Activated naive CD4-positive, alpha-beta T cell treated with anti-CD3 and anti-CD28 coated beads for 36 hours (primary cell): ENCODE results near the gene AHRR. TPM values are rescaled to one million over a fixed set of nuclear protein-coding genes. Genes with fewer than 3 reads are reported as not detected.
A peak's percentile ranks its signal among the peaks of the same experiment; 100 is the strongest.

Source experiments
- CTCF ChIA-PET: fragments of 350-600 bp; sonication (Branson Sonifier 250); formaldehyde crosslinking; loops from one replicate; lab custom pipeline; 2021; ENCODE audit warnings: antibody characterized with exemption; lab: Charles Lee
- DNase-seq: peaks from one replicate; pipeline ENCODE4 v3.0.0-alpha.2; 2020
- H3K27ac Mint-ChIP-seq: one replicate; pipeline ENCODE4 v1.8.0; 2021; ENCODE audit warnings: mild to moderate bottlenecking, mixed read lengths
- H3K27me3 Mint-ChIP-seq: one replicate; pipeline ENCODE4 v1.8.0; 2021; ENCODE audit warnings: low read depth, mixed read lengths
- H3K36me3 Mint-ChIP-seq: one replicate; pipeline ENCODE4 v1.8.0; 2021; ENCODE audit warnings: low read depth, mixed read lengths
- H3K4me1 Mint-ChIP-seq: one replicate; pipeline ENCODE4 v1.8.0; 2021; ENCODE audit warnings: low read depth, mixed read lengths
- H3K4me3 Mint-ChIP-seq: one replicate; pipeline ENCODE4 v1.8.0; 2021; ENCODE audit warnings: mild to moderate bottlenecking, moderate library complexity, mixed read lengths
- H3K9me3 Mint-ChIP-seq: one replicate; pipeline ENCODE4 v1.8.0; 2021; ENCODE audit warnings: mixed read lengths
- intact Hi-C: fragments of 100-400 bp; cut with micrococcal nuclease; formaldehyde crosslinking; loops from one replicate; pipeline ENCODE4 v1.15.1; 2023
- total RNA-seq, 2 experiments: library from RNA; stranded (reverse); gene quantifications; one replicate each; pipeline ENCODE4 v1.2.3, GENCODE V29; 2021

Gene AHRR
- total RNA-seq, 2 experiments from 2014 or later: 4.1 to 5.5 TPM

GRCh38 chr5:441996-442334 lies 120.5 kb downstream of the AHRR start:
- intact Hi-C loops: loop anchor here (2.0 kb wide), 1 partner anchor 17 kb away; no protein-coding TSS in a partner anchor
- H3K27ac Mint-ChIP-seq: no peak overlapping the region
- H3K4me1 Mint-ChIP-seq: peaks cover 29% of the 10 kb centered on the region
- peak overlapping the region; percentile 95 for H3K4me3 Mint-ChIP-seq
- CTCF ChIA-PET: no interaction called here
- DNase-seq: peak; percentile 4
- H3K27me3 Mint-ChIP-seq: no peaks in the 10 kb centered on the region
- H3K9me3 Mint-ChIP-seq: no peaks in the 10 kb centered on the region
- peaks cover 10% of the 10 kb centered on the region for H3K36me3 Mint-ChIP-seq

- CTCF ChIA-PET: interaction anchor here (0.6 kb wide), 1 partner anchor 14 kb away, joined by 3 read pairs; no protein-coding TSS in a partner anchor
- DNase-seq: peak; percentile 71
- intact Hi-C loops: loop anchor here (1.0 to 2.0 kb wide), 2 partner anchors 16 to 169 kb away; no protein-coding TSS in a partner anchor
- Mint-ChIP-seq H3K36me3 (peaks cover 12% of the 10 kb centered on the region), H3K4me1 (peaks cover 29% of the 10 kb centered on the region), H3K27me3 (no peaks in the 10 kb centered on the region), H3K27ac (peak within 1 kb of the TSS; percentile 87), H3K4me3 (peak within 1 kb of the TSS; percentile 95), H3K9me3 (no peaks in the 10 kb centered on the region)
Observed at GRCh38 chr5:442335-443238, 121.1 kb downstream of the AHRR start, which contains the start of gene EXOC3. Gene EXOC3 (plus strand): TSS chr5:443176. CDS start chr5:446206, 3,030 bp downstream.

DNA sequence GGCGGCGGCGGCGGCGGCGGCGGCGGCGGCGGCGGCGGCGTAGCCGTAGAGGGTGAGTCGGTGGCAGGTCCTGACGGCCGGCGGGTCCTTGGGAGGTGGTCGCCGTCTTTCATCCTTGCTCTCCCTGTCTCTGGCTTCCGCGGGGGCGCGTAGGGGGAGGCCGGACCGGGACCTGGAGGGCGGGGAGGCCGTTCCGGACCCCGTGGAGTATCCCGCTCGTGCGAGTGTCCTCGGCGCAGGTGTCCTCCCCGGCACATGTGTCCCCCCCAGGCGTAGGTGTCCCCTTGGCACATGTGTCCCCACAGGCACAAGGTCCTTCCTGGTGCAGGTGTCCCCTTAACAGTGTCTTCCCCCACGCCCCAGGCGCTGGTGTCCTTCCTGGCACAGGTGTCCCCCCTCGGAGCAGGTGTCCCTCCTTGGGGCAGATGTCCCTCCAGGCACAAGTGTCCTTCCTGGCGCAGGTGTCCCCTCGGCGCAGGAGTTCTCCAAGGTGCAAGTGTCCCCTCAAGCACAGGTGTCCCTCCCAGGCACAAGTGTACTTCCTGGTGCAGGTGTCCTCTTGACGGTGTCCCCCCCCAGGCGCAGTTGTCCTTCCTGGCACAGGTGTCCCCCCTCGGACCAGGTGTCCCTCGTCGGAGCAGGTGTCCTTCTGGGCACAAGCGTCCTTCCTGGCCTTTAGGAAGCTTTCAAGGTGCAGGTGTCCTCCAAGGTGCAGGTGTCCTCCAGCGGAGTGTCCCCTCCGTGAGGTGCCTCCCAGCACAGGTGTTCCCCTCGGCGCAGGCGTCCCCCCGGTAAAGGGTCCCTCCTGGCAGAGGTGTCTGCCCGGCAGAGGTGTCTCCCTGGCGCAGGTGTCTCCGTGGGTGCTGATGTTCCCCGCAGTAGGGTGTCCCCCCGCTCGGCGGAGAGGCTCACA lies 122.0 kb downstream of the AHRR start:
- H3K4me1 Mint-ChIP-seq: peaks cover 31% of the 10 kb centered on the region
- no peaks in the 10 kb centered on the region for H3K27me3 Mint-ChIP-seq
- intact Hi-C loops: loop anchor here (1.0 to 2.0 kb wide), 2 partner anchors 15 to 168 kb away; no protein-coding TSS in a partner anchor
- peak overlapping the region; percentile 51 for H3K27ac Mint-ChIP-seq
- peak; percentile 36 for DNase-seq
- H3K9me3 Mint-ChIP-seq: no peaks in the 10 kb centered on the region
- peak overlapping the region; percentile 95 for H3K4me3 Mint-ChIP-seq
- H3K36me3 Mint-ChIP-seq: peaks cover 19% of the 10 kb centered on the region
- CTCF ChIA-PET: interaction anchor here (0.6 to 1.4 kb wide), 2 partner anchors 10 to 15 kb away, joined by 3 to 4 read pairs; no protein-coding TSS in a partner anchor

DNA sequence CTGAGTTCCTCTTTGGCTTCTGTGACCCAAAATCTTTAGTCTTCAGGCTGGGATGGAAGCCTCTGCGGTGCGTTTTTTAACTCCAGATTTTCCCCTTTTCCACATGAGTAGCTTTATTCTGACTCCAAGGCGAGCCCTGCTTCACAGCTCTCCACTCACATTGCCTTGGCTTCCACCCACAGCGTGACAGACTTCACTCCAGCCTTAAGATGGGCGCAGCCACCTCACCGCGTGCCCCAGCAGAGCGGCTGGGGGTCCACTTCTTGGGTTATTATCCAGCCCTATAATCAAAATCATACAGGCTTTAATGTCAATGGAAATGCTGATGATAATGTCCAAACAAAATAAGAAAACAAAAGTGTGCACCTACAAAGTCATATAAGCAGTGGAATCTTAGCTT lies 122.7 kb downstream of the AHRR start:
- CTCF ChIA-PET: interaction anchor here (1.4 kb wide), 1 partner anchor 9 kb away, joined by 4 read pairs; no protein-coding TSS in a partner anchor
- intact Hi-C loops: no loop called here
- peak overlapping the region; percentile 95 for H3K4me3 Mint-ChIP-seq
- H3K4me1 Mint-ChIP-seq: peaks cover 33% of the 10 kb centered on the region
- DNase-seq: no peak
- peak overlapping the region; percentile 51 for H3K27ac Mint-ChIP-seq
- no peaks in the 10 kb centered on the region for H3K27me3 Mint-ChIP-seq
- no peaks in the 10 kb centered on the region for H3K9me3 Mint-ChIP-seq
- H3K36me3 Mint-ChIP-seq: peaks cover 26% of the 10 kb centered on the region

DNA sequence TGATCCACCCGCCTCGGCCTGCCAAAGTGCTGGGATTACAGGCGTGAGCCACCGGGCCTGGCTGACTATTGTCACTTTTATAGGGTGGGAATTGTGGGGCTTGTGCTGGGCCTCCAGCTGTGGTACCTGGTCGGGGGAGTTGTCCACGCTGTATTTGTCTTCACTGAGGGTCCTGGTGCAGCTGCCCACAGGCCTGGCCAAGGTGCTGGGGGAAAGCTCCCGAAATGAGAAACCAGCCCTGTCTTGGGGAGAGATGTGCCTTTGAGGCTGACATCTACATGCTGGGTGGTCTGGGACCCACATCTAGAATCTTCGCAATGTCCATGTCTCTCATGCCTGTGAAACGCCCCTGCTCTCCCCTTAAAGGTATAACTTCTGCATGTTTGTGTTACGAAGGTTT lies 124.1 kb downstream of the AHRR start:
- peaks cover 39% of the 10 kb centered on the region for H3K36me3 Mint-ChIP-seq
- H3K27me3 Mint-ChIP-seq: no peaks in the 10 kb centered on the region
- intact Hi-C loops: no loop called here
- no peak overlapping the region for H3K27ac Mint-ChIP-seq
- no peak overlapping the region for H3K4me3 Mint-ChIP-seq
- no peaks in the 10 kb centered on the region for H3K9me3 Mint-ChIP-seq
- DNase-seq: no peak
- H3K4me1 Mint-ChIP-seq: peaks cover 33% of the 10 kb centered on the region
- CTCF ChIA-PET: interaction anchor here (0.6 to 4.3 kb wide), 10 partner anchors 9 to 225 kb away, joined by 3 to 27 read pairs (median 4); no protein-coding TSS in a partner anchor

- peaks cover 45% of the 10 kb centered on the region for H3K36me3 Mint-ChIP-seq
- no peak overlapping the region for H3K4me3 Mint-ChIP-seq
- no peaks in the 10 kb centered on the region for H3K27me3 Mint-ChIP-seq
- intact Hi-C loops: loop anchor here (2.0 kb wide), 1 partner anchor 27 kb away; no protein-coding TSS in a partner anchor
- peaks cover 33% of the 10 kb centered on the region for H3K4me1 Mint-ChIP-seq
- no peak overlapping the region for H3K27ac Mint-ChIP-seq
- DNase-seq: no peak
- H3K9me3 Mint-ChIP-seq: peaks cover 5% of the 10 kb centered on the region
- CTCF ChIA-PET: interaction anchor here (0.6 to 4.3 kb wide), 22 partner anchors 10 to 729 kb away, joined by 3 to 27 read pairs (median 4); no protein-coding TSS in a partner anchor
Observed at GRCh38 chr5:446066-446882, 124.8 kb downstream of the AHRR start.

- CTCF ChIA-PET: interaction anchor here (0.6 to 4.3 kb wide), 18 partner anchors 10 to 728 kb away, joined by 3 to 27 read pairs (median 4); no protein-coding TSS in a partner anchor
- Mint-ChIP-seq H3K27ac (no peak overlapping the region), H3K27me3 (no peaks in the 10 kb centered on the region)
Observed at GRCh38 chr5:446883-447263, 125.4 kb downstream of the AHRR start.

DNA sequence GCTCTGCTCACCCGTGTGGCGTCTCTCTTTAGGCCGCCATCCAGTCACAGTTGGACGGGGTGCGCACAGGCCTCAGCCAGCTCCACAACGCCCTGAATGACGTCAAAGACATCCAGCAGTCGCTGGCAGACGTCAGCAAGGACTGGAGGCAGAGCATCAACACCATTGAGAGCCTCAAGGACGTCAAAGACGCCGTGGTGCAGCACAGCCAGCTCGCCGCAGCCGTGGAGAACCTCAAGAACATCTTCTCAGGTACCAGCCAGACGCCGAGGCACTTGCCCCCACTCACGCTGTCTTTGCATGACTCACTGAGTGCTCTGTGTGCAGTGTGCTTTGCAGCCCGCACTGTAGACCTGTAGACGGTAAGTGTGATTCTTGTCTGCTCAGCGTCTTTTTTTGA lies 126.0 kb downstream of the AHRR start:
- CTCF ChIA-PET: interaction anchor here (0.7 to 4.3 kb wide), 11 partner anchors 11 to 260 kb away, joined by 3 to 27 read pairs (median 6); no protein-coding TSS in a partner anchor
- DNase-seq: peak; percentile 3
- peaks cover 17% of the 10 kb centered on the region for H3K9me3 Mint-ChIP-seq
- H3K4me3 Mint-ChIP-seq: no peak overlapping the region
- H3K36me3 Mint-ChIP-seq: peaks cover 56% of the 10 kb centered on the region
- H3K27ac Mint-ChIP-seq: no peak overlapping the region
- peaks cover 32% of the 10 kb centered on the region for H3K4me1 Mint-ChIP-seq
- H3K27me3 Mint-ChIP-seq: no peaks in the 10 kb centered on the region
- intact Hi-C loops: loop anchor here (2.0 kb wide), 1 partner anchor 25 kb away; no protein-coding TSS in a partner anchor

More at GRCh38 chr5:446883-447263, 125.4 kb downstream of the AHRR start:
- intact Hi-C loops: loop anchor here (2.0 kb wide), 1 partner anchor 26 kb away; no protein-coding TSS in a partner anchor
- Mint-ChIP-seq H3K4me3 (no peak overlapping the region), H3K36me3 (peaks cover 50% of the 10 kb centered on the region), H3K4me1 (peaks cover 29% of the 10 kb centered on the region), H3K9me3 (peaks cover 10% of the 10 kb centered on the region)
- DNase-seq: no peak

- peak; percentile 1 for DNase-seq
- intact Hi-C loops: no loop called here
- H3K4me3 Mint-ChIP-seq: no peak overlapping the region
- H3K9me3 Mint-ChIP-seq: peaks cover 20% of the 10 kb centered on the region
- H3K27me3 Mint-ChIP-seq: no peaks in the 10 kb centered on the region
- peak overlapping the region; percentile 25 for H3K27ac Mint-ChIP-seq
- H3K4me1 Mint-ChIP-seq: peaks cover 37% of the 10 kb centered on the region
- CTCF ChIA-PET: interaction anchor here (1.0 to 4.3 kb wide), 2 partner anchors 10 to 24 kb away, joined by 4 to 27 read pairs; no protein-coding TSS in a partner anchor
- peaks cover 62% of the 10 kb centered on the region for H3K36me3 Mint-ChIP-seq
Observed at GRCh38 chr5:448061-448765, 126.7 kb downstream of the AHRR start.

- peak; percentile 1 for DNase-seq
- Mint-ChIP-seq H3K27me3 (no peaks in the 10 kb centered on the region), H3K9me3 (peaks cover 20% of the 10 kb centered on the region), H3K36me3 (peaks cover 67% of the 10 kb centered on the region), H3K4me1 (peaks cover 39% of the 10 kb centered on the region), H3K4me3 (no peak overlapping the region), H3K27ac (peak overlapping the region; percentile 25)
- CTCF ChIA-PET: interaction anchor here (0.8 to 4.3 kb wide), 3 partner anchors 10 to 25 kb away, joined by 3 to 27 read pairs (median 4); no protein-coding TSS in a partner anchor
- intact Hi-C loops: no loop called here
Observed at GRCh38 chr5:448766-449090, 127.2 kb downstream of the AHRR start.
